Panc1 (cell line): ENCODE results near the gene MTHFSD. TPM values are rescaled to one million over a fixed set of nuclear protein-coding genes. Genes with fewer than 3 reads are reported as not detected.

Experiments
- ATAC-seq: fragments of 200-7000 bp; cut with Tn5 transposase; 2 replicates; pipeline ENCODE4 v1.9.1; 2020; ENCODE audit warnings: mild to moderate bottlenecking, moderate library complexity
- BruUV-seq: library from RNA; stranded (reverse); fragments of 400-500 nt; replicated peaks from 2 replicates; lab custom pipeline; 2021; lab: Mats Ljungman, UMichigan
- CTCF ChIA-PET: fragments of 300-600 bp; sonication (Branson Sonifier 250); formaldehyde crosslinking; loops from one replicate; lab custom pipeline; 2022; ENCODE audit warnings: antibody characterized with exemption; lab: Charles Lee
- POLR2A ChIA-PET: fragments of 300-600 bp; sonication (Branson Sonifier 250); formaldehyde crosslinking; loops from one replicate; lab custom pipeline; 2022; ENCODE audit warnings: antibody characterized with exemption; lab: Charles Lee
- DNase-seq: peaks from one replicate; pipeline ENCODE4 v3.0.0-alpha.2; 2010; ENCODE audit warnings: low read depth, low spot score
- H3K27ac ChIP-seq: 2 replicates; pipeline ENCODE4 v1.5.1; 2011; ENCODE audit warnings: mild to moderate bottlenecking, low read length, inconsistent platforms
- H3K27me3 ChIP-seq: fragments of 200-500 bp; sonication (Bioruptor generic); 2 replicates; pipeline ENCODE4 v1.6.0; 2014; ENCODE audit warnings: low read length, inconsistent platforms; ENCODE audit not compliant: control insufficient read depth, insufficient read depth
- H3K36me3 ChIP-seq: fragments of 200-500 bp; sonication (Bioruptor generic); 2 replicates; pipeline ENCODE4 v1.5.1; 2014; ENCODE audit warnings: inconsistent platforms, mild to moderate bottlenecking, low read length, moderate library complexity; ENCODE audit not compliant: control insufficient read depth, insufficient read depth
- H3K4me1 ChIP-seq: 2 replicates; pipeline ENCODE4 v1.5.1; 2011; ENCODE audit warnings: inconsistent platforms, mild to moderate bottlenecking, low read length, moderate library complexity; ENCODE audit not compliant: control insufficient read depth, insufficient read depth
- H3K4me3 ChIP-seq, 2 experiments: 2 replicates each; pipeline ENCODE4 v1.5.1; 2011 to 2012; ENCODE audit warnings: low read depth in 2 of 2, low read length in 2 of 2, mild to moderate bottlenecking in 2 of 2, inconsistent platforms in 1 of 2, moderate library complexity in 1 of 2
- H3K9me3 ChIP-seq: fragments of 200-500 bp; sonication (Bioruptor generic); 2 replicates; pipeline ENCODE4 v1.5.1; 2014; ENCODE audit warnings: low read depth, mild to moderate bottlenecking, inconsistent platforms, low read length, moderate library complexity; ENCODE audit not compliant: control insufficient read depth, insufficient read depth
- CTCF ChIP-seq: fragments of 450-650 bp; IDR thresholded peaks from 2 replicates; pipeline ENCODE4 v1.5.1; 2017; ENCODE audit warnings: mild to moderate bottlenecking
- POLR2AphosphoS5 ChIP-seq: IDR thresholded peaks from 2 replicates; pipeline ENCODE4 v1.6.1; 2012; ENCODE audit warnings: mild to moderate bottlenecking, low read depth, low read length, moderate library complexity
- SIN3A ChIP-seq: IDR thresholded peaks from 2 replicates; pipeline ENCODE4 v1.6.1; 2012; ENCODE audit warnings: low read depth, mild to moderate bottlenecking, low read length, moderate library complexity, borderline replicate concordance; ENCODE audit not compliant: insufficient read depth
- TCF7L2 ChIP-seq: IDR thresholded peaks from 2 replicates; pipeline ENCODE4 v1.6.1; 2011; ENCODE audit warnings: mild to moderate bottlenecking, low read depth, low read length, inconsistent platforms
- in situ Hi-C: cut with HindIII; loops from 2 replicates; pipeline ENCODE4 v1.10.0; 2016; ENCODE audit warnings: low sequenced_read_pairs, low pct_unique_long_range_greater_than_20kb
- intact Hi-C: fragments of 100-400 bp; cut with micrococcal nuclease; formaldehyde crosslinking; loops from one replicate; pipeline ENCODE4 v1.10.0; 2022; ENCODE audit not compliant: unreplicated experiment
- total RNA-seq: library from RNA; stranded (reverse); gene quantifications from one replicate; pipeline ENCODE4 v1.2.1, GENCODE V29; 2021; ENCODE audit not compliant: unreplicated experiment
- TF ChIP-seq, protein P1 (sequence below), 2 experiments: IDR thresholded peaks; 2 replicates each; pipeline ENCODE4 v1.6.1; 2011 to 2012; ENCODE audit warnings: low read depth in 2 of 2, control low read depth in 1 of 2, low read length in 1 of 2, mild to moderate bottlenecking in 1 of 2, moderate library complexity in 1 of 2; ENCODE audit not compliant: insufficient read depth in 1 of 2

MTHFSD gene
- total RNA-seq, 1 experiment from 2014 or later: 16.5 TPM

DNA sequence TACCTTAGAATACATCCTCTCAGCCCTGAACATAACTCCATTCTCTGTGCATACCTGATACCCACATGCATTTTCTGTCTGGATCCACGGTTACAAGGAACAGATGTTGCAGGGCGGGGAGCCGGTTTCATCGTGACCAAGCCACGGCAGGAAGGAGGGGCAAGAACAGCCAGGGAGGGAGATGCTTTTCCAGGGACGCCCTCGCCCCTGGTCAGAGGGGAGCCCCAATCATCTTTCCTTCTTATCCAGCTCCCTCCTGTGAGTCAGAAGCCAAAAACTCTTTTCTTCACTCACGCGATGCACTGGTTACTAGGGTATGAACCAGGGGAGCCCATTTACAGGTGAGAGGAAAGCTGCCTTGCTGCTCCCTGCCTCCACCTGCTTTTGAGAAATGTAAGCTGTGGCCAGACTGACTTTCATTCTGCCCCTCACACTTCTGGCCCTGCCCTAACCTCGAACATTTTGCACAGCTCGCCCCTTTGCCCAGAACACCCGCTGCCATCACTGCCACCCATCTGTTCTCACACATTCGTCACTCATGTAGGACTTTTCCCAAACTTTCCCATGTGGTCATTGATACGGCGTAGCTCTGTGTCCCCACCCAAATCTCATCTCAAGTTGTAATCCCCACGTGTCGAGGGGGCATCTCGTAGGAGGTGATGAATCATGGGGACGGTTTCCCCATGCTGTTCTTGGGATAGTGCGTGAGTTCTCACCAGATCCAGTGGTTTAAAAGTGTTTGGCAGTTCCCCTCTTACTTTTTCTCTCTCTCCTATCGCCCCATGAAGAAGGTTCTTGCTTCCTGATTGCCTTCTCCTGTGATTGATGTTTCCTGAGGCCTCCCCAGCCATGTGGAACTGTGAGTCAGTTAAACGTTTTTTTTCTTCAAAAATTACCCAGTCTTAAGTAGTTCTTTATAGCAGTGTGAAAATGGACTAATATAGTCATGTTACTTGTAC is 43.9 kb upstream of the MTHFSD start:
- intact Hi-C loops: no loop called here
- CTCF ChIA-PET: no interaction called here
- no TSS peak for BruUV-seq

DNA sequence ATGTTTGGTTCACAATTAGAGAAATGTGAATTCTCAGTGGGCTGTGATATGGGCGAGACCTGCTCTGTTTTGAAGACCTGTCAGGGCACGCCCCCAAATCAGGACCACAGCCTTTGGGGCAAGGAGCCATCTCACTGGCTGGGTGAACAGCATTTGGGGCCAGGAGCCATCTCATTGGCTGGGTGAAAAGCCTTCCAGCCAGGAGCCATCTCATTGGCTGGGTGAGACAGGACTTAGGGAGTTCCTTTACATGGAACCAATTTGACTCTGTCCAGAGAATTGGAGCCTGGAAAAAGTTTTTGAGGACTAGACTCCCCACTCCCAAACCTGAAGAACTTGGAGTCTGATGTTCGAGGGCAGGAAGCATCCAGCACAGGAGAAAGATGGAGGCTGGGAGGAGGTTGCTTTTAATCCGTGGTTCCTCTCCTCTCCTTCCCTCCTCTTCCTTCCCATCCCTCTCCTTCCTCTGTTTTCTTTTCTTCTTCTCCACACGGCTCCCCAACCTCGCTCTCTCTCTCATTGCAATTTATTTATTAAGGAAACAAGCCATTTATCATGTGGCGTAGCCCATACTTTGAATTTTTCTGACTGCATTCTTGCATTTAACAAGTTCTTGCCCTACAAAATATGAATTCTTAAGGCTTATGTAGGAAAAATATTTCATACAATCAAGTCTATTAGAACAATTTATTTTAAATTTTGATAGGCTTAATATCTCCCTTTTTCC is 43.0 kb upstream of the MTHFSD start:
- ChIA-PET POLR2A (no interaction called here), CTCF (no interaction called here)
- no TSS peak for BruUV-seq
- in situ Hi-C loops: no loop called here
- H3K4me3 ChIP-seq: no peak overlapping the region
- H3K36me3 ChIP-seq: no peaks in the 10 kb centered on the region
- DNase-seq: no peak
- H3K4me1 ChIP-seq: no peaks in the 10 kb centered on the region
- intact Hi-C loops: no loop called here
- ATAC-seq: no peak
- no peaks in the 10 kb centered on the region for H3K9me3 ChIP-seq
- TF ChIP-seq CTCF (no peak), TCF7L2 (no peak), POLR2AphosphoS5 (no peak), SIN3A (no peak)
- TF ChIP-seq, protein P1, sequence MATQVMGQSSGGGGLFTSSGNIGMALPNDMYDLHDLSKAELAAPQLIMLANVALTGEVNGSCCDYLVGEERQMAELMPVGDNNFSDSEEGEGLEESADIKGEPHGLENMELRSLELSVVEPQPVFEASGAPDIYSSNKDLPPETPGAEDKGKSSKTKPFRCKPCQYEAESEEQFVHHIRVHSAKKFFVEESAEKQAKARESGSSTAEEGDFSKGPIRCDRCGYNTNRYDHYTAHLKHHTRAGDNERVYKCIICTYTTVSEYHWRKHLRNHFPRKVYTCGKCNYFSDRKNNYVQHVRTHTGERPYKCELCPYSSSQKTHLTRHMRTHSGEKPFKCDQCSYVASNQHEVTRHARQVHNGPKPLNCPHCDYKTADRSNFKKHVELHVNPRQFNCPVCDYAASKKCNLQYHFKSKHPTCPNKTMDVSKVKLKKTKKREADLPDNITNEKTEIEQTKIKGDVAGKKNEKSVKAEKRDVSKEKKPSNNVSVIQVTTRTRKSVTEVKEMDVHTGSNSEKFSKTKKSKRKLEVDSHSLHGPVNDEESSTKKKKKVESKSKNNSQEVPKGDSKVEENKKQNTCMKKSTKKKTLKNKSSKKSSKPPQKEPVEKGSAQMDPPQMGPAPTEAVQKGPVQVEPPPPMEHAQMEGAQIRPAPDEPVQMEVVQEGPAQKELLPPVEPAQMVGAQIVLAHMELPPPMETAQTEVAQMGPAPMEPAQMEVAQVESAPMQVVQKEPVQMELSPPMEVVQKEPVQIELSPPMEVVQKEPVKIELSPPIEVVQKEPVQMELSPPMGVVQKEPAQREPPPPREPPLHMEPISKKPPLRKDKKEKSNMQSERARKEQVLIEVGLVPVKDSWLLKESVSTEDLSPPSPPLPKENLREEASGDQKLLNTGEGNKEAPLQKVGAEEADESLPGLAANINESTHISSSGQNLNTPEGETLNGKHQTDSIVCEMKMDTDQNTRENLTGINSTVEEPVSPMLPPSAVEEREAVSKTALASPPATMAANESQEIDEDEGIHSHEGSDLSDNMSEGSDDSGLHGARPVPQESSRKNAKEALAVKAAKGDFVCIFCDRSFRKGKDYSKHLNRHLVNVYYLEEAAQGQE (IDR thresholded peaks at IDR 0.05; ENCODE audit: insufficient read depth in 1 of 2, low read depth in 2 of 2, low read length in 1 of 2): no peak
- no peaks in the 10 kb centered on the region for H3K27me3 ChIP-seq
- no peak overlapping the region for H3K27ac ChIP-seq

More for the DNA sequence above, 43.9 kb upstream of the MTHFSD start:
- POLR2A ChIA-PET: no interaction called here
- in situ Hi-C loops: no loop called here
- no peaks in the 10 kb centered on the region for H3K9me3 ChIP-seq
- no peaks in the 10 kb centered on the region for H3K36me3 ChIP-seq
- ATAC-seq (no peak), DNase-seq (no peak)
- TF ChIP-seq TCF7L2: no peak
- no peak for TF ChIP-seq POLR2AphosphoS5
- TF ChIP-seq CTCF: no peak
- TF ChIP-seq SIN3A: no peak
- TF ChIP-seq, protein P1 (IDR thresholded peaks at IDR 0.05; ENCODE audit: insufficient read depth in 1 of 2, low read depth in 2 of 2, low read length in 1 of 2): no peak
- no peak overlapping the region for H3K4me3 ChIP-seq
- H3K27me3 ChIP-seq: no peaks in the 10 kb centered on the region
- no peak overlapping the region for H3K27ac ChIP-seq
- no peaks in the 10 kb centered on the region for H3K4me1 ChIP-seq
